GM19438 (cell line): Measurements from ENCODE around the gene SLC43A1.
"Not testable (repeated sequence)": the region's sequence is repeated elsewhere in the genome, so short reads cannot be mapped to it uniquely, and the experiment has no call there.

Experiments
- ATAC-seq: cut with Tn5 transposase; IDR thresholded peaks from one replicate; pipeline ENCODE4 v1.9.1; 2021; ENCODE audit warnings: low read depth; ENCODE audit not compliant: unreplicated experiment

SLC43A1 gene

GRCh38 chr11:57515332-57516060, at the start of gene SLC43A1:
SLC43A1 (minus strand) TSS chr11:57515702; CDS start chr11:57514111, 1,591 bp downstream.
- ATAC-seq = peak; percentile 41

- ATAC-seq = no peak
Measured at GRCh38 chr11:57562596-57562995, 47.1 kb upstream of the SLC43A1 start.

- ATAC-seq = no peak
Measured at GRCh38 chr11:57560146-57560545, 44.6 kb upstream of the SLC43A1 start.

- ATAC-seq = no peak
Measured at GRCh38 chr11:57556041-57556440, 40.5 kb upstream of the SLC43A1 start.

- no peak for ATAC-seq
Measured at GRCh38 chr11:57555393-57555792, 39.9 kb upstream of the SLC43A1 start.

- ATAC-seq = no peak
Measured at GRCh38 chr11:57552479-57552878, 37.0 kb upstream of the SLC43A1 start.

- ATAC-seq = no peak
Measured at GRCh38 chr11:57551941-57552340, 36.4 kb upstream of the SLC43A1 start.

- no peak for ATAC-seq
Measured at GRCh38 chr11:57549983-57550382, 34.5 kb upstream of the SLC43A1 start.

- peak; percentile 93 for ATAC-seq
Measured at GRCh38 chr11:57547854-57548377, 32.4 kb upstream of the SLC43A1 start.

GRCh38 chr11:57546869-57547475, 31.5 kb upstream of the SLC43A1 start:
- peak; percentile 57 for ATAC-seq

- ATAC-seq = no peak
Measured at GRCh38 chr11:57546451-57546850, 30.9 kb upstream of the SLC43A1 start.

GRCh38 chr11:57545883-57546282, 30.4 kb upstream of the SLC43A1 start:
- no peak for ATAC-seq

- ATAC-seq = no peak
Measured at GRCh38 chr11:57544566-57544965, 29.1 kb upstream of the SLC43A1 start.

- ATAC-seq = no peak
Measured at GRCh38 chr11:57543593-57543992, 28.1 kb upstream of the SLC43A1 start.

- no peak for ATAC-seq
Measured at GRCh38 chr11:57542582-57542981, 27.1 kb upstream of the SLC43A1 start.

GRCh38 chr11:57541169-57541568, 25.7 kb upstream of the SLC43A1 start:
- ATAC-seq = no peak

- ATAC-seq = no peak
Measured at GRCh38 chr11:57539342-57539741, 23.8 kb upstream of the SLC43A1 start.

- no peak for ATAC-seq
Measured at GRCh38 chr11:57536947-57537619, 21.6 kb upstream of the SLC43A1 start, which contains the start of gene SMTNL1. SMTNL1 (plus strand) TSS chr11:57537595; CDS start chr11:57542643, 5,048 bp downstream.

- ATAC-seq = not testable (repeated sequence)
Measured at GRCh38 chr11:57534449-57534848, 18.9 kb upstream of the SLC43A1 start.

GRCh38 chr11:57530596-57531507, 15.3 kb upstream of the SLC43A1 start, which contains the start of gene TIMM10:
TIMM10 (minus strand) TSS chr11:57530754; CDS start chr11:57530189, 565 bp downstream.
- peak; percentile 99 for ATAC-seq
